Liver (tissue), 9 donors: Measurements from ENCODE around the gene CBX4. TPM values are rescaled to one million over a fixed set of nuclear protein-coding genes. Genes with fewer than 3 reads are reported as not detected.

Experiments used
- DNase-seq: peaks from one replicate; pipeline ENCODE4 v3.0.0-alpha.2; 2017; ENCODE audit warnings: low spot score
- H3K27ac ChIP-seq, 2 donors: one replicate each; pipeline ENCODE4 v1.7.0; 2013; ENCODE audit warnings: inconsistent platforms in 2 of 2, low read length in 2 of 2, control low read depth in 1 of 2, low read depth in 1 of 2, mild to moderate bottlenecking in 1 of 2
- H3K27me3 ChIP-seq, 4 donors: one replicate each; pipeline versions ENCODE4 v1.6.1 to v1.7.0; 2013; ENCODE audit warnings: low read length in 3 of 4, inconsistent platforms in 1 of 4, mild to moderate bottlenecking in 1 of 4, moderate library complexity in 1 of 4; ENCODE audit not compliant: control insufficient read depth in 4 of 4, insufficient read depth in 4 of 4
- H3K36me3 ChIP-seq, 4 donors: one replicate each; pipeline versions ENCODE4 v1.6.1 to v1.7.0; 2013; ENCODE audit warnings: low read length in 3 of 4, mild to moderate bottlenecking in 3 of 4, low read depth in 1 of 4, moderate library complexity in 1 of 4; ENCODE audit not compliant: control insufficient read depth in 4 of 4, insufficient read depth in 3 of 4
- H3K4me1 ChIP-seq, 4 donors: one replicate each; pipeline versions ENCODE4 v1.6.1 to v1.7.0; 2013; ENCODE audit warnings: low read length in 3 of 4, mild to moderate bottlenecking in 3 of 4, moderate library complexity in 1 of 4; ENCODE audit not compliant: control insufficient read depth in 4 of 4, insufficient read depth in 4 of 4
- H3K4me3 ChIP-seq, 3 donors: one replicate each; pipeline versions ENCODE4 v1.6.1 to v1.7.0; 2013; ENCODE audit warnings: low read length in 3 of 3, control low read depth in 1 of 3, low read depth in 1 of 3, mild to moderate bottlenecking in 1 of 3
- H3K9ac ChIP-seq, 2 donors: one replicate each; pipeline ENCODE4 v1.7.0; 2013; ENCODE audit warnings: low read length in 2 of 2, mild to moderate bottlenecking in 2 of 2, moderate library complexity in 2 of 2, control low read depth in 1 of 2, low read depth in 1 of 2
- H3K9me3 ChIP-seq, 4 donors: one replicate each; pipeline versions ENCODE4 v1.6.1 to v1.7.0; 2013; ENCODE audit warnings: low read length in 3 of 4; ENCODE audit not compliant: control insufficient read depth in 4 of 4
- ATF3 ChIP-seq: IDR thresholded peaks from 2 replicates; pipeline ENCODE4 v1.6.1; 2016; ENCODE audit warnings: antibody characterized with exemption
- CTCF ChIP-seq: fragments of 150-350 bp; IDR thresholded peaks from 2 replicates; pipeline ENCODE4 v1.5.1; 2017; ENCODE audit warnings: improper control_type of control experiment, low read depth, low read length; ENCODE audit not compliant: missing input control
- EGR1 ChIP-seq, 2 donors: IDR thresholded peaks; 2 replicates each; pipeline ENCODE4 v1.6.1; 2016 to 2018; ENCODE audit warnings: antibody characterized with exemption in 2 of 2, low read depth in 2 of 2
- FOXA1 ChIP-seq: IDR thresholded peaks from 2 replicates; pipeline ENCODE4 v1.6.1; 2016; ENCODE audit warnings: antibody characterized with exemption
- FOXA2 ChIP-seq: IDR thresholded peaks from 2 replicates; pipeline ENCODE4 v1.6.1; 2016; ENCODE audit warnings: antibody characterized with exemption
- GABPA ChIP-seq, 2 donors: IDR thresholded peaks in 1 of 2; conservative IDR thresholded peaks in 1 of 2; 2 replicates each; pipeline ENCODE4 v1.6.1; 2016; ENCODE audit warnings: antibody characterized with exemption in 2 of 2, mild to moderate bottlenecking in 1 of 2, moderate library complexity in 1 of 2
- HNF4A ChIP-seq, 2 donors: conservative IDR thresholded peaks; 2 replicates each; pipeline ENCODE4 v1.6.1; 2016; ENCODE audit warnings: antibody characterized with exemption in 2 of 2, mild to moderate bottlenecking in 2 of 2
- HNF4G ChIP-seq: IDR thresholded peaks from 2 replicates; pipeline ENCODE4 v1.6.1; 2016; ENCODE audit warnings: antibody characterized with exemption
- JUND ChIP-seq, 2 donors: IDR thresholded peaks; 2 replicates each; pipeline ENCODE4 v1.6.1; 2016; ENCODE audit warnings: antibody characterized with exemption in 2 of 2
- MAX ChIP-seq: IDR thresholded peaks from 2 replicates; pipeline ENCODE4 v1.6.1; 2016; ENCODE audit warnings: antibody characterized with exemption
- NR2F2 ChIP-seq: IDR thresholded peaks from 2 replicates; pipeline ENCODE4 v1.6.1; 2016; ENCODE audit warnings: antibody characterized with exemption
- RAD21 ChIP-seq, 2 donors: IDR thresholded peaks; 2 replicates each; pipeline ENCODE4 v1.6.1; 2016; ENCODE audit warnings: antibody characterized with exemption in 2 of 2, mild to moderate bottlenecking in 2 of 2
- REST ChIP-seq: IDR thresholded peaks from 2 replicates; pipeline ENCODE4 v1.6.1; 2016; ENCODE audit warnings: antibody characterized with exemption, mild to moderate bottlenecking
- RXRA ChIP-seq, 2 donors: IDR thresholded peaks; 2 replicates each; pipeline ENCODE4 v1.6.1; 2017 to 2018; ENCODE audit warnings: antibody characterized with exemption in 2 of 2, mild to moderate bottlenecking in 1 of 2
- SP1 ChIP-seq: IDR thresholded peaks from 2 replicates; pipeline ENCODE4 v1.6.1; 2018; ENCODE audit warnings: antibody characterized with exemption, mild to moderate bottlenecking
- TAF1 ChIP-seq: conservative IDR thresholded peaks from 2 replicates; pipeline ENCODE4 v1.6.1; 2016; ENCODE audit warnings: antibody characterized with exemption, mild to moderate bottlenecking
- YY1 ChIP-seq: IDR thresholded peaks from 2 replicates; pipeline ENCODE4 v1.6.1; 2016; ENCODE audit warnings: antibody characterized with exemption, mild to moderate bottlenecking
- ZBTB33 ChIP-seq: IDR thresholded peaks from 2 replicates; pipeline ENCODE4 v1.6.1; 2016; ENCODE audit warnings: antibody characterized with exemption
- WGBS: extraction: QIAGEN DNeasy Blood & Tissue Kit; methylation state at CpG from one replicate; pipeline ENCODE4 v1.1.7; 2013; 5-methylcytosine and 5-hydroxymethylcytosine counted together
- polyA plus RNA-seq, 2 donors: library from polyadenylated mRNA; stranded (reverse) in 1 of 2; unstranded in 1 of 2; fragments of 200-250 nt in 1 of 2; fragments of >200 nt in 1 of 2; fragmentation: Nextera tagmentation in 1 of 2; extraction: Ambion mirVana in 1 of 2; gene quantifications; one replicate each; pipeline versions ENCODE4 v1.2.1 to v1.2.3, GENCODE V29; 2013 to 2015
- total RNA-seq, 2 donors: library from RNA; depleted of rRNA; stranded (reverse); fragments of >200 nt; gene quantifications; one replicate each; pipeline ENCODE4 v1.2.3, GENCODE V29; 2014
- donor health status: healthy.
- donor health status: healthy.
- donor health status: healthy.
- donor health status: healthy.
- donor health status: healthy.

The CBX4 gene
- total and polyA plus RNA-seq, 4 donors: 4.8 to 8.9 (median 6.3) TPM

- H3K4me3 ChIP-seq: no peak overlapping the region
- H3K9ac ChIP-seq: no peak overlapping the region
- H3K9me3 ChIP-seq: no peaks in the 10 kb centered on the region
- TF ChIP-seq RXRA (IDR thresholded peaks at IDR 0.05) (no peak), NR2F2 (no peak), EGR1 (IDR thresholded peaks at IDR 0.05; ENCODE audit: low read depth in 2 of 2) (no peak)
- no peaks in the 10 kb centered on the region for H3K27me3 ChIP-seq
- H3K36me3 ChIP-seq: no peaks in the 10 kb centered on the region
- no peak for DNase-seq
- 78% methylated on average over 10 of the region's 10 CpGs for WGBS
- no peaks in the 10 kb centered on the region for H3K4me1 ChIP-seq
- no peak overlapping the region for H3K27ac ChIP-seq
Observed at GRCh38 chr17:79872762-79873161, 33.5 kb upstream of the CBX4 start.

GRCh38 chr17:79871131-79871530 is 31.9 kb upstream of the CBX4 start:
- no peak for DNase-seq
- no peak for TF ChIP-seq TAF1
- TF ChIP-seq HNF4A (conservative IDR thresholded peaks at IDR 0.05): no peak
- no peak for TF ChIP-seq CTCF
- TF ChIP-seq NR2F2: no peak
- TF ChIP-seq YY1: no peak
- no peak for TF ChIP-seq ZBTB33
- no peak for TF ChIP-seq RAD21 (IDR thresholded peaks at IDR 0.05)
- no peak for TF ChIP-seq EGR1 (IDR thresholded peaks at IDR 0.05; ENCODE audit: low read depth in 2 of 2)
- no peak for TF ChIP-seq SP1
- no peak for TF ChIP-seq HNF4G
- no peak for TF ChIP-seq REST
- no peak for TF ChIP-seq FOXA2
- no peak for TF ChIP-seq ATF3
- TF ChIP-seq GABPA (IDR thresholded peaks at IDR 0.05 in 1 of 2, conservative IDR thresholded peaks at IDR 0.05 in 1 of 2): no peak
- no peak for TF ChIP-seq RXRA (IDR thresholded peaks at IDR 0.05)
- TF ChIP-seq MAX: no peak
- TF ChIP-seq JUND (IDR thresholded peaks at IDR 0.05): no peak
- no peak for TF ChIP-seq FOXA1
- Histone ChIP-seq H3K4me1 (no peaks in the 10 kb centered on the region), H3K9me3 (no peaks in the 10 kb centered on the region), H3K9ac (no peak overlapping the region), H3K4me3 (no peak overlapping the region), H3K27me3 (no peaks in the 10 kb centered on the region), H3K27ac (no peak overlapping the region), H3K36me3 (no peaks in the 10 kb centered on the region)
- WGBS: 94% methylated on average over 18 of the region's 18 CpGs
